ENCODE results near the gene FUT2. TPM values are rescaled to one million over a fixed set of nuclear protein-coding genes. Genes with fewer than 3 reads are reported as not detected.

Gene FUT2
- polyA plus RNA-seq, 2 of the 4 experiments (the other 2 are of a cell fraction) = not detected

GRCh38 chr19:48673436-48674100, 22.2 kb upstream of the FUT2 start:
- DNase-seq (ENCODE audit: low read depth in 1 of 2, low spot score in 1 of 2) (no peak), ATAC-seq (no peak), FAIRE-seq (no peak)
- Histone ChIP-seq H3K27ac (no peak overlapping the region), H3K4me2 (no peak overlapping the region), H3K9me3 (no peaks in the 10 kb centered on the region), H3K4me3 (no peak overlapping the region), H3K4me1 (peaks cover 5% of the 10 kb centered on the region; the same call in 1 of the 3 replicates)
- TF ChIP-seq JUN (IDR thresholded peaks at IDR 0.05) = no peak
- 83% methylated on average over 24 of the region's 25 CpGs for WGBS (ENCODE audit: missing lambda C conversion rate)
- ChIA-PET POLR2A (no interaction called here), CTCF (interaction anchor here (0.6 to 6.1 kb wide), 17 partner anchors 9 to 710 kb away, joined by 3 to 151 read pairs (median 21); partner anchors contain the start of genes CA11 and FUT2)

GRCh38 chr19:48674216-48674809, 21.5 kb upstream of the FUT2 start:
- WGBS (ENCODE audit: missing lambda C conversion rate) = 94% methylated on average over 16 of the region's 19 CpGs
- no peak for ATAC-seq
- peaks cover 5% of the 10 kb centered on the region; the same call in 1 of the 3 replicates for H3K4me1 ChIP-seq
- no peak for DNase-seq (ENCODE audit: low read depth in 1 of 2, low spot score in 1 of 2)
- H3K9me3 ChIP-seq = no peaks in the 10 kb centered on the region
- no peak for FAIRE-seq
- POLR2A ChIA-PET = no interaction called here
- no peak overlapping the region for H3K4me3 ChIP-seq
- H3K4me2 ChIP-seq = no peak overlapping the region
- peak overlapping the region; percentile 2 to 65; a peak in 3 of 6 replicates for H3K27ac ChIP-seq
- TF ChIP-seq ZNF302 (CRISPR knock-in tag; IDR thresholded peaks at IDR 0.05) = no peak
- TF ChIP-seq POLR2A (IDR thresholded peaks at IDR 0.05; ENCODE audit: low read length) = no peak
- TF ChIP-seq GATA3 (IDR thresholded peaks at IDR 0.05; ENCODE audit: borderline replicate concordance) = no peak
- TF ChIP-seq TFCP2L1 (CRISPR knock-in tag; IDR thresholded peaks at IDR 0.05) = no peak
- TF ChIP-seq PBX3 (IDR thresholded peaks at IDR 0.05) = no peak
- TF ChIP-seq SMC3 (IDR thresholded peaks at IDR 0.05) = no peak
- no peak for TF ChIP-seq MAX (IDR thresholded peaks at IDR 0.05)
- no peak for TF ChIP-seq CBX2 (IDR thresholded peaks at IDR 0.05; ENCODE audit: borderline replicate concordance, low read depth)
- CTCF ChIA-PET = interaction anchor here (0.6 to 6.1 kb wide), 30 partner anchors 10 to 486 kb away, joined by 3 to 151 read pairs (median 6); partner anchors contain the start of genes CA11, FUT2 and HSD17B14

- ATAC-seq = peak; percentile 80 to 95
- H3K27ac ChIP-seq = peak overlapping the region; percentile 38 to 65; a peak in 5 of 6 replicates
- WGBS (ENCODE audit: missing lambda C conversion rate) = 46% methylated on average over 28 of the region's 28 CpGs
- no peak overlapping the region for H3K4me3 ChIP-seq
- peaks cover 5% of the 10 kb centered on the region; the same call in 1 of the 3 replicates for H3K4me1 ChIP-seq
- ChIA-PET CTCF (interaction anchor here (0.6 to 6.1 kb wide), 56 partner anchors 11 to 643 kb away, joined by 3 to 151 read pairs (median 4); partner anchors contain the start of genes CA11, FUT2 and HSD17B14), POLR2A (interaction anchor here (0.9 kb wide), 1 partner anchor 39 kb away, joined by 3 read pairs; no protein-coding TSS in a partner anchor)
- H3K9me3 ChIP-seq = no peaks in the 10 kb centered on the region
- H3K4me2 ChIP-seq = peak overlapping the region; percentile 48
- DNase-seq (ENCODE audit: low read depth in 1 of 2, low spot score in 1 of 2) = peak; percentile 90 to 98
- FAIRE-seq = peak; percentile 97
- TF ChIP-seq CTCF (IDR thresholded peaks at IDR 0.05) = peak; percentile 95
- TF ChIP-seq MAX (IDR thresholded peaks at IDR 0.05) = peak; percentile 47; the same call in 1 of the 2 replicates
- no peak for TF ChIP-seq HOXB13 (CRISPR knock-in tag; IDR thresholded peaks at IDR 0.05; ENCODE audit: low read depth)
- 0 out of 5 replicates have a peak, but pooled peaks of 1 of the 2 experiments have one; percentile 19 for TF ChIP-seq JUN (IDR thresholded peaks at IDR 0.05)
- peak; percentile 89 for TF ChIP-seq SMC3 (IDR thresholded peaks at IDR 0.05)
- no peak for TF ChIP-seq NR3C1 (IDR thresholded peaks at IDR 0.05)
- peak; percentile 78 to 81 for TF ChIP-seq RAD21 (conservative IDR thresholded peaks at IDR 0.05 in 1 of 2, IDR thresholded peaks at IDR 0.05 in 1 of 2)
- TF ChIP-seq RFX5 (IDR thresholded peaks at IDR 0.05) = peak; percentile 58; the same call in 1 of the 2 replicates
Measured at GRCh38 chr19:48674921-48675824, 20.6 kb upstream of the FUT2 start.

Measured in A549 (cell line).